ENCODE data around the gene GPRC5A. TPM values are rescaled to one million over a fixed set of nuclear protein-coding genes. Genes with fewer than 3 reads are reported as not detected.

The GPRC5A gene
- total RNA-seq, 1 experiment from 2014 or later: 0.56 TPM

GRCh38 chr12:12885096-12885792 lies 6.1 kb upstream of the GPRC5A start:
- no peak for DNase-seq (ENCODE audit: low spot score)
- no peak for TF ChIP-seq EZH2 (IDR thresholded peaks at IDR 0.05; ENCODE audit: borderline replicate concordance, low read depth, low read length, poor library complexity, severe bottlenecking)
- no peak for TF ChIP-seq CTCF (conservative IDR thresholded peaks at IDR 0.05; ENCODE audit: low read depth, low read length)
- no peaks in the 10 kb centered on the region for H3K36me3 ChIP-seq (ENCODE audit: insufficient read depth, low read length, poor library complexity, severe bottlenecking)
- H3K4me1 ChIP-seq (ENCODE audit: insufficient read depth, low read length, poor library complexity, severe bottlenecking): no peaks in the 10 kb centered on the region
- no peak overlapping the region for H3K27ac ChIP-seq (ENCODE audit: low read depth, low read length, poor library complexity, severe bottlenecking)
- intact Hi-C loops (cut with micrococcal nuclease; ENCODE audit: unreplicated experiment): no loop called here
- H3K9me3 ChIP-seq (ENCODE audit: low read depth, low read length, poor library complexity, severe bottlenecking): no peaks in the 10 kb centered on the region
- CTCF ChIA-PET: no interaction called here
- H3K4me3 ChIP-seq (ENCODE audit: low read depth, low read length, poor library complexity, severe bottlenecking): no peak overlapping the region
- BruUV-seq (replicated peaks): no TSS peak
- POLR2A ChIA-PET (ENCODE audit: low non-redundant PET): no interaction called here
- no peaks in the 10 kb centered on the region for H3K27me3 ChIP-seq (replicated peaks; ENCODE audit: insufficient read depth, low read depth, low read length, poor library complexity)

- POLR2A ChIA-PET (ENCODE audit: low non-redundant PET): no interaction called here
- CTCF ChIA-PET: no interaction called here
- BruUV-seq (replicated peaks): no TSS peak
Observed at GRCh38 chr12:12887471-12887870, 3.9 kb upstream of the GPRC5A start.

GRCh38 chr12:12889701-12890100 lies 1.7 kb upstream of the GPRC5A start:
- Histone ChIP-seq H3K4me1 (ENCODE audit: insufficient read depth, low read length, poor library complexity, severe bottlenecking) (peaks cover 9% of the 10 kb centered on the region), H3K27me3 (replicated peaks; ENCODE audit: insufficient read depth, low read depth, low read length, poor library complexity) (no peaks in the 10 kb centered on the region), H3K36me3 (ENCODE audit: insufficient read depth, low read length, poor library complexity, severe bottlenecking) (no peaks in the 10 kb centered on the region), H3K9me3 (ENCODE audit: low read depth, low read length, poor library complexity, severe bottlenecking) (no peaks in the 10 kb centered on the region), H3K27ac (ENCODE audit: low read depth, low read length, poor library complexity, severe bottlenecking) (no peak overlapping the region), H3K4me3 (ENCODE audit: low read depth, low read length, poor library complexity, severe bottlenecking) (no peak overlapping the region)
- TF ChIP-seq CTCF (conservative IDR thresholded peaks at IDR 0.05; ENCODE audit: low read depth, low read length): no peak
- TF ChIP-seq EZH2 (IDR thresholded peaks at IDR 0.05; ENCODE audit: borderline replicate concordance, low read depth, low read length, poor library complexity, severe bottlenecking): no peak
- intact Hi-C loops (cut with micrococcal nuclease; ENCODE audit: unreplicated experiment): no loop called here
- DNase-seq (ENCODE audit: low spot score): no peak
- ChIA-PET POLR2A (ENCODE audit: low non-redundant PET) (no interaction called here), CTCF (no interaction called here)
- no TSS peak for BruUV-seq (replicated peaks)

More at GRCh38 chr12:12887471-12887870, 3.9 kb upstream of the GPRC5A start:
- intact Hi-C loops (cut with micrococcal nuclease; ENCODE audit: unreplicated experiment): no loop called here
- Histone ChIP-seq H3K27me3 (replicated peaks; ENCODE audit: insufficient read depth, low read depth, low read length, poor library complexity) (no peaks in the 10 kb centered on the region), H3K4me1 (ENCODE audit: insufficient read depth, low read length, poor library complexity, severe bottlenecking) (peaks cover 9% of the 10 kb centered on the region), H3K36me3 (ENCODE audit: insufficient read depth, low read length, poor library complexity, severe bottlenecking) (no peaks in the 10 kb centered on the region), H3K27ac (ENCODE audit: low read depth, low read length, poor library complexity, severe bottlenecking) (no peak overlapping the region), H3K9me3 (ENCODE audit: low read depth, low read length, poor library complexity, severe bottlenecking) (no peaks in the 10 kb centered on the region), H3K4me3 (ENCODE audit: low read depth, low read length, poor library complexity, severe bottlenecking) (no peak overlapping the region)
- TF ChIP-seq EZH2 (IDR thresholded peaks at IDR 0.05; ENCODE audit: borderline replicate concordance, low read depth, low read length, poor library complexity, severe bottlenecking) (no peak), CTCF (conservative IDR thresholded peaks at IDR 0.05; ENCODE audit: low read depth, low read length) (no peak)
- no peak for DNase-seq (ENCODE audit: low spot score)

Measured in A673 (cell line).